Rectal smooth muscle tissue (tissue), 1 donor: Measurements from ENCODE around the gene SLC44A3.
"Not testable (repeated sequence)": the region's sequence is repeated elsewhere in the genome, so short reads cannot be mapped to it uniquely, and the experiment has no call there.

Source experiments
- H3K27ac ChIP-seq: one replicate; pipeline ENCODE4 v1.7.0; 2013; ENCODE audit warnings: low read depth, low read length, inconsistent platforms
- H3K27me3 ChIP-seq: one replicate; pipeline ENCODE4 v1.7.0; 2013; ENCODE audit warnings: low read length; ENCODE audit not compliant: control insufficient read depth, insufficient read depth
- H3K36me3 ChIP-seq: one replicate; pipeline ENCODE4 v1.7.0; 2013; ENCODE audit warnings: low read length; ENCODE audit not compliant: control insufficient read depth, insufficient read depth
- H3K4me1 ChIP-seq: one replicate; pipeline ENCODE4 v1.7.0; 2013; ENCODE audit warnings: low read length; ENCODE audit not compliant: control insufficient read depth, insufficient read depth
- H3K4me3 ChIP-seq: one replicate; pipeline ENCODE4 v1.7.0; 2013; ENCODE audit warnings: low read length
- H3K9ac ChIP-seq: one replicate; pipeline ENCODE4 v1.7.0; 2013; ENCODE audit warnings: low read length

The SLC44A3 gene

DNA sequence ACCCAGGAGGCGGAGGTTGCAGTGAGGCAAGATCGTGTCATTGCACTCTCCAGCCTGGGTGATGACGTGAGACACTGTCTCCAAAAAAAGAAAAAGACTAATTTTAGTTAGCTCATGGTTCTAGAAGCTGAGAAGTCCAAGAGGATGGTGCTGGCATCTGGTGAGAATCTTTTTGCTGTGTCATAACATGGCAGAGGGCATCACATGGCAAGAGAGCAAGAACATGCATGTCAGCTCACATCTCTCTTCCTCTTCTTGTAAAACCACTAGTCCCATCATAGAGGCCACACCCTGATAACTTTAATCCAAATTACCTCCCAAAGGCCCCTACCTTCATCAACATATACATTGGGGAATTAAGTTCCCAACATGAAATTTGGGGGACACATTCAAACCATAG lies 120.6 kb downstream of the SLC44A3 start:
- Histone ChIP-seq H3K27me3 (no peaks in the 10 kb centered on the region), H3K36me3 (no peaks in the 10 kb centered on the region), H3K4me3 (no peak overlapping the region), H3K4me1 (peaks cover 16% of the 10 kb centered on the region), H3K27ac (no peak overlapping the region), H3K9ac (no peak overlapping the region)

DNA sequence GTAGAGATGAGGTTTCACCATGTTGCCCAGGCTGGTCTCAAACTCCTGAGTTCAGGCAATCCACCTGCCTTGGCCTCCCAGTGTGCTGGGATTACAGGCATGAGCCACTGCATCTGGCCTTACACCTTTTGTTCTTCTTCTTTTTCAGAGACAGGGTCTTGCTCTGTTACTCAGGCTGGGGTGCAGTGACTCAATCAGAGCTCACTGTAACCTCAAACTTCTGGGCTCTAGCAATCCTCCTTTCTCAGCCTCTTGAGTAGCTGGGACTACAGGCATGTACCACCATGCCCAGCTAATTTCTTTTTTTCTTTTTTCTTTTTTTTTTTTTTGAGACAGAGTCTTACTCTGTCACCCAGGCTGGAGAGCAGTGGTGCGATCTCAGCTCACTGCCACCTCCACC lies 121.3 kb downstream of the SLC44A3 start:
- H3K9ac ChIP-seq, H3K4me3 ChIP-seq, H3K27me3 ChIP-seq, H3K36me3 ChIP-seq, H3K27ac ChIP-seq: not testable (repeated sequence)
- peaks cover 11% of the 10 kb centered on the region for H3K4me1 ChIP-seq

GRCh38 chr1:94942171-94943128 lies 122.3 kb downstream of the SLC44A3 start:
- Histone ChIP-seq H3K4me3 (no peak overlapping the region), H3K27ac (no peak overlapping the region), H3K9ac (no peak overlapping the region), H3K27me3 (no peaks in the 10 kb centered on the region), H3K36me3 (no peaks in the 10 kb centered on the region), H3K4me1 (peaks cover 4% of the 10 kb centered on the region)
